ENCODE measurements around the gene LDLRAD4. TPM values are rescaled to one million over a fixed set of nuclear protein-coding genes. Genes with fewer than 3 reads are reported as not detected.
A peak's percentile ranks its signal among the peaks of the same experiment; 100 is the strongest.

LDLRAD4 gene
- total RNA-seq, 2 donors from 2014 or later, result 33.1 to 41.2 TPM

GRCh38 chr18:13549880-13550232 is 331.3 kb downstream of the LDLRAD4 start:
- H3K36me3 ChIP-seq, result no peaks in the 10 kb centered on the region
- DNase-seq (ENCODE audit: low spot score), result no peak
- H3K9me3 ChIP-seq, result no peaks in the 10 kb centered on the region
- peaks cover 0 to 53% of the 10 kb centered on the region in 2 donors for H3K4me1 ChIP-seq
- no peak for TF ChIP-seq CTCF (IDR thresholded peaks at IDR 0.05)
- H3K27me3 ChIP-seq, result no peaks in the 10 kb centered on the region
- H3K4me3 ChIP-seq, result no peak overlapping the region
- peak overlapping the region; percentile 72 to 79 for H3K27ac ChIP-seq

GRCh38 chr18:13550418-13551304 is 332.1 kb downstream of the LDLRAD4 start:
- H3K27me3 ChIP-seq, result no peaks in the 10 kb centered on the region
- peak overlapping the region; percentile 72 to 79 for H3K27ac ChIP-seq
- H3K4me1 ChIP-seq, result peaks cover 0 to 53% of the 10 kb centered on the region in 2 donors
- no peak for TF ChIP-seq CTCF (IDR thresholded peaks at IDR 0.05)
- H3K9me3 ChIP-seq, result no peaks in the 10 kb centered on the region
- no peaks in the 10 kb centered on the region for H3K36me3 ChIP-seq
- no peak overlapping the region for H3K4me3 ChIP-seq
- DNase-seq (ENCODE audit: low spot score), result peak; percentile 53

DNA sequence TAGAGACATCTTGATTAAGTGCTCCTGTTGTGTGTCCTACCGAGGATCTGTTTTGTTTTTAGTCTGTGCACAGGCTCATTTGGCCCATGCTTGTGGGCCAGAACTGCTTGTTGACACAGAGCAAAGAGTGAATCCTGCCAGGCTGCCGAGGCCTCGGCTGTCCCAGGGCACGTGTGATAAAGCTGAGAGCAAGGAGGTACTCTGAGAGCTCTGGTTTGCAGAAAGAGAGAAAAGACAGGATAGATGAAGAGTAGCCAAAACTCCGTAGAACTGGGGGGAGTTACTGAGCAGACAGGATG is 332.7 kb downstream of the LDLRAD4 start:
- no peak for TF ChIP-seq CTCF (IDR thresholded peaks at IDR 0.05)
- H3K27ac ChIP-seq, result peak overlapping the region; percentile 72 to 79
- DNase-seq (ENCODE audit: low spot score), result no peak
- peaks cover 0 to 53% of the 10 kb centered on the region in 2 donors for H3K4me1 ChIP-seq
- no peak overlapping the region for H3K4me3 ChIP-seq
- no peaks in the 10 kb centered on the region for H3K36me3 ChIP-seq
- H3K27me3 ChIP-seq, result no peaks in the 10 kb centered on the region
- no peaks in the 10 kb centered on the region for H3K9me3 ChIP-seq

- Histone ChIP-seq H3K27me3 (no peaks in the 10 kb centered on the region), H3K36me3 (no peaks in the 10 kb centered on the region), H3K4me3 (no peak overlapping the region), H3K9me3 (no peaks in the 10 kb centered on the region), H3K27ac (peak overlapping the region; percentile 72 to 79), H3K4me1 (peaks cover 0 to 53% of the 10 kb centered on the region in 2 donors)
- DNase-seq (ENCODE audit: low spot score), result no peak
- no peak for TF ChIP-seq CTCF (IDR thresholded peaks at IDR 0.05)
These were observed 333.5 kb downstream of the LDLRAD4 start for GRCh38 chr18:13551841-13552733.

DNA sequence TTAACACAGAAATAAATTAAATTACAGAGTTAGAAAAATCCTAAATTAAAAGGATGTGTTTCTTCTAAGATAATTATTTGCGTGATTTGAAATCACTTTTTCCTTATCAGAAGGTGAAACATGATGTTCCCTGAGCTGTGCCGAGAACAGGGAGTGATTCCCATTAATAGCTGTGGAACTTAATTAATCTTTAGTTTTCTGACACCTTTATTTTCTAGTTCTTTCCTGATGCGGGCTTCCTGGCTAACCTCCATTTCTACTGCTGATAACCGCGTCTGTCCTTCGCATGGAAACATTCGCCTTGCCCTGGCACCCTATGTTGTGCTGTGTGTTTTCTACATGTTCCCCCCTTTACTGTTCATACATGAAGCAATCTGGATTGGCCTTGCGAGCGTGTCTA is 334.9 kb downstream of the LDLRAD4 start:
- H3K27ac ChIP-seq, result peak overlapping the region; percentile 72 to 79

More for the DNA sequence above, 334.9 kb downstream of the LDLRAD4 start:
- Histone ChIP-seq H3K9me3 (no peaks in the 10 kb centered on the region), H3K27me3 (no peaks in the 10 kb centered on the region), H3K4me3 (no peak overlapping the region), H3K4me1 (peaks cover 0 to 52% of the 10 kb centered on the region in 2 donors), H3K36me3 (no peaks in the 10 kb centered on the region)
- no peak for TF ChIP-seq CTCF (IDR thresholded peaks at IDR 0.05)
- DNase-seq (ENCODE audit: low spot score), result no peak
